ENCODE results near the gene ING3. TPM values are rescaled to one million over a fixed set of nuclear protein-coding genes. Genes with fewer than 3 reads are reported as not detected.
A peak's percentile ranks its signal among the peaks of the same experiment; 100 is the strongest.

Gene ING3
- total RNA-seq, 1 donor from 2014 or later, result 10.8 TPM

DNA sequence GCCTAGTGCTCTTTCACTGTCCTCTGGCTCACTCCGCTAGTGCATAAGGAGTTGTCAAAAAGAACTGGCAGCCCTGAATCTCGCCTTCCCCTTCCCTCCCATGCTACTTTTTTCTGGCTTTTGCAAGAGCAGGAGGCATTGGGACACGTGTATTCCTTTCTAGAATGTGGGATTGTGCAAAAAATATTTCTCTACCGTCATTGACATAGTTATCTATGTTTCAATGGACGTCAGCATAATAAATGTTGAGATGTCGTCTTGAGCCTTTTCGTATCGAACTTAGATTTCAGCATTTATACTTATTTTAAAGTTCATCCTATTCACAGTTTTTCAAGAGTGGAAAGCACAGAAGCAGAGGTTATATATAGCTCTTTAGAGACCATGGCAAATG lies 727 bp downstream of the ING3 start:
- H3K36me3 ChIP-seq (ENCODE audit: control insufficient read depth, insufficient read depth, low read length), result no peaks in the 10 kb centered on the region

GRCh38 chr7:120951826-120952225 lies 1.2 kb downstream of the ING3 start:
- DNase-seq (ENCODE audit: low read depth), result no peak
- H3K4me3 ChIP-seq (ENCODE audit: low read depth, low read length), result no peak overlapping the region
- TF ChIP-seq CTCF (IDR thresholded peaks at IDR 0.05; ENCODE audit: insufficient read depth, low read length, severe bottlenecking), result no peak
- no peak for FAIRE-seq
- H3K36me3 ChIP-seq (ENCODE audit: control insufficient read depth, insufficient read depth, low read length), result no peaks in the 10 kb centered on the region
- no peaks in the 10 kb centered on the region for H3K27me3 ChIP-seq (ENCODE audit: control insufficient read depth, insufficient read depth, low read length)

More for the DNA sequence above, 727 bp downstream of the ING3 start:
- no peak for TF ChIP-seq CTCF (IDR thresholded peaks at IDR 0.05; ENCODE audit: insufficient read depth, low read length, severe bottlenecking)
- FAIRE-seq (no peak), DNase-seq (ENCODE audit: low read depth) (no peak)
- Histone ChIP-seq H3K27me3 (ENCODE audit: control insufficient read depth, insufficient read depth, low read length) (no peaks in the 10 kb centered on the region), H3K4me3 (ENCODE audit: low read depth, low read length) (peak overlapping the region; percentile 61)

DNA sequence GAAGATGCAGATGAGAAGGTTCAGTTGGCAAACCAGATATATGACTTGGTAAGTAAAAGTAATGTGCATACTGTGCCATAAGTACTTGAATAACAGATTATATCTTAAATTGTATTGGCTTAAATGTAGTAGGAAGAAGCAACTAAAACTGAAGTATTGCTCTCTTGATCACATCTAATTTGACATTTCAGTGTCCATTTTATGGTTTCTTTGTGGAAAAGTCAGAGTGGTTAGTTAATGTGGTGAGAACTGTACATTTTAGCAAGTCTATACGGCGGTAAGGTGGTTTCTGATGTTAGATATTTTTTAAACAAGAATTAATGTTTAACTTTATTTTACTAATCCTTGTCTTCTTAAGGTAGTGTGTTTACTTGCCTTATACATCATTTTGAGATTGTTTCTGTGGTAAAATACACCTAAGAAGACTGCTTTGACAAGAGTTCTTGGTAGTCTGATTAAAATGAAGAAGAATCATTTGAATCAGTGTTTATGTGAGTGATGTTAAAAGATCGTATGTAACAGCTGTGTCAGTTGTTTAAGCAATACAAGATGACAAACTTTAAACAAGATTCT lies 5.1 kb downstream of the ING3 start:
- H3K27me3 ChIP-seq (ENCODE audit: control insufficient read depth, insufficient read depth, low read length), result no peaks in the 10 kb centered on the region
- DNase-seq (ENCODE audit: low read depth), result no peak
- TF ChIP-seq CTCF (IDR thresholded peaks at IDR 0.05; ENCODE audit: insufficient read depth, low read length, severe bottlenecking), result no peak
- H3K36me3 ChIP-seq (ENCODE audit: control insufficient read depth, insufficient read depth, low read length), result no peaks in the 10 kb centered on the region
- H3K4me3 ChIP-seq (ENCODE audit: low read depth, low read length), result no peak overlapping the region
- FAIRE-seq, result no peak

GRCh38 chr7:120959929-120960484 lies 9.4 kb downstream of the ING3 start:
- Histone ChIP-seq H3K4me3 (ENCODE audit: low read depth, low read length) (no peak overlapping the region), H3K36me3 (ENCODE audit: control insufficient read depth, insufficient read depth, low read length) (no peaks in the 10 kb centered on the region), H3K27me3 (ENCODE audit: control insufficient read depth, insufficient read depth, low read length) (no peaks in the 10 kb centered on the region)
- no peak for FAIRE-seq
- DNase-seq (ENCODE audit: low read depth), result no peak
- TF ChIP-seq CTCF (IDR thresholded peaks at IDR 0.05; ENCODE audit: insufficient read depth, low read length, severe bottlenecking), result no peak

DNA sequence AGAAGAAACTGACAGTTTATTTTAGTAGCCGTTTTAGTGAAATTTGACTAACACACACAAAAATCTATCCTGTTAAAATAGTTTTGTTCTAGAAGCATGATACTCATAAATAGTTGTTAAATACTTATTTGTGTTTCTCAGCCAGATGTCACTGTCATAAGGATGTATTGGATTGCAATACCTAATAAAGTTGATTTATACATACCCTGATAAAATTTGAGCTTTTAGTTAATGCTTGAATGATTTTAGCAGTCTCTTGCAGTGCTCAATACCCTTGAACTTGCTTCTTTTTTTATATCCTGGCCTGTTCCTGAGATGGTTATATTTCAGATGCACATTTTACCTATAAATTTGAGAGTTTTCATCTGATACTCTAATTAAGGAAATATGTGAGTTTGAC lies 10.1 kb downstream of the ING3 start:
- Histone ChIP-seq H3K27me3 (ENCODE audit: control insufficient read depth, insufficient read depth, low read length) (no peaks in the 10 kb centered on the region), H3K4me3 (ENCODE audit: low read depth, low read length) (no peak overlapping the region), H3K36me3 (ENCODE audit: control insufficient read depth, insufficient read depth, low read length) (no peaks in the 10 kb centered on the region)
- no peak for TF ChIP-seq CTCF (IDR thresholded peaks at IDR 0.05; ENCODE audit: insufficient read depth, low read length, severe bottlenecking)
- DNase-seq (ENCODE audit: low read depth) (no peak), FAIRE-seq (no peak)

DNA sequence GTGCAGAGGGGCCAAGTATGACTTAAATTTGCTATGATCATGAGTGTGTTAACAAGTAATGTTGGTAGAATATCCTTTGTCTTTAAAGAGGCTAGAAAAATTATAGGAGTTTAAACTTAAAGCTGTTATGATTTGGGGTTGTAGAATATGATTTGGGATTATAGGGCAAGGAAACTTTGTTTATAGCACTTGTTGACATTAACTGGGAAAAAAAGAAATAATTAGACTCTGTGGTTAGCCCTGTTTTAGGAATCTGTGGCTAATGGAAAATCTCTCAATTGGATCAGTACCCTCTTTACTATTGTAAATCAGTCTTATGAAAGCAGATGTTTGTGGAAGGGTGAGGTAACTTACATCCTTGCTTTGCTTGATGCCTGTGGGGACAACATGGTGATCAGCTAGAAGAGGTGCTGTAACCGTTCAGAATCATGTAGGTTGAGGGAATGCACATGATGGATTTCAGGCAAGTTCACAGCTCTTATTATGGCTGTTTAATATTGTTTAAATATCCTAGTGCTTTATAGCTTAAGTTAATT lies 11.1 kb downstream of the ING3 start:
- no peak for TF ChIP-seq CTCF (IDR thresholded peaks at IDR 0.05; ENCODE audit: insufficient read depth, low read length, severe bottlenecking)
- Histone ChIP-seq H3K4me3 (ENCODE audit: low read depth, low read length) (no peak overlapping the region), H3K36me3 (ENCODE audit: control insufficient read depth, insufficient read depth, low read length) (no peaks in the 10 kb centered on the region), H3K27me3 (ENCODE audit: control insufficient read depth, insufficient read depth, low read length) (no peaks in the 10 kb centered on the region)
- DNase-seq (ENCODE audit: low read depth) (no peak), FAIRE-seq (no peak)

Data from bronchial epithelial cell (primary cell).